Right atrium auricular region (tissue), 2 donors: ENCODE results near the gene MRPS18C. TPM values are rescaled to one million over a fixed set of nuclear protein-coding genes. Genes with fewer than 3 reads are reported as not detected.
"Not testable (repeated sequence)": the region's sequence is repeated elsewhere in the genome, so short reads cannot be mapped to it uniquely, and the experiment has no call there.

Experiments used
- DNase-seq: peaks from one replicate; pipeline ENCODE4 v3.0.0-alpha.2; 2019; ENCODE audit warnings: low spot score
- H3K27ac ChIP-seq, 2 donors: fragments of 200-600 bp; sonication (generic); 1 replicate in 1 of 2; 2 replicates in 1 of 2; pipeline ENCODE4 v1.5.1; 2016 to 2019
- H3K27me3 ChIP-seq, 2 donors: fragments of 200-600 bp; sonication (generic); one replicate each; pipeline versions ENCODE4 v1.5.1 to v1.6.0; 2017 to 2019
- H3K36me3 ChIP-seq: fragments of 200-600 bp; sonication (generic); one replicate; pipeline ENCODE4 v1.5.1; 2016
- H3K4me1 ChIP-seq, 2 donors: fragments of 200-600 bp; sonication (generic); one replicate each; pipeline versions ENCODE4 v1.5.1 to v1.6.0; 2017 to 2019
- H3K4me3 ChIP-seq, 2 donors: fragments of 200-600 bp; sonication (generic); 1 replicate in 1 of 2; 2 replicates in 1 of 2; pipeline ENCODE4 v1.5.1; 2017 to 2019; ENCODE audit warnings: mild to moderate bottlenecking in 1 of 2, moderate library complexity in 1 of 2
- H3K9me3 ChIP-seq, 2 donors: fragments of 200-600 bp; sonication (generic); one replicate each; pipeline ENCODE4 v1.5.1; 2019
- CTCF ChIP-seq, 2 donors: fragments of 200-600 bp; sonication (generic); IDR thresholded peaks; one replicate each; pipeline ENCODE4 v1.5.1; 2019; ENCODE audit warnings: antibody characterized with exemption in 2 of 2
- total RNA-seq, 2 donors: library from RNA; depleted of rRNA; stranded (reverse); fragments of >200 nt; gene quantifications; one replicate each; pipeline ENCODE4 v1.1.0, GENCODE V29; 2016

MRPS18C gene
- total RNA-seq, 2 donors from 2014 or later: 23.9 to 28.8 TPM

DNA sequence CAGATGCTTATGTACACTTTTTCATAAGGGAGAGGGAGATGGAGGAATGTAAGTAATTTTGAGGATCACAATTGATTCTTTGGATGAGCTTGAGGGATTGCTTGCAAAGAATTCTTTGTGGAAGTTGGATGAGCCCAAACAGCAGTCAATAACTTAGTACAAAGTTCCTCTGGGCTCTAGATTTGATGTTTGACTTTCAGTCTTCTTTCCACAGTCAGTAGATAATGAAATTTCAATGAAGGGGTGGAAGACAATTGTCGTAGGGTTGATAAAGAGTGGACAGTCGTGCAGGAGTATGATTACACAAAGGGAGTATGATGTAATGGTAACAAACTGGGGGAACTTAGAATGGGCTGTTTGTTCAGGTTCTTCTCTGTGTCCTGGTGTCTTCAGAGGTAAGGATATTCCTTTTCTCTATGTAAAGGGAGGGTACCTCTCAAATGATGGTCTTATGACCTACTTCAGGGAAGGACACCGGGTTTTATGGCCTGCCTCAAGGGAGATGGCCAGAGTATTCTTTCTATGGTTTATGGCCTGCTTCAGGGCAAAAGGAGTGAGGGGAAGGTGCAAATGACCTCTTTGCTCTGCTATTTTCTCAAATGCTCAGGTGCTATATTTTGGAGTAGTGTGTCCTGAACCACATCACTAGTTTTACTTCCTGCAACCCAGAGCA lies 30.7 kb downstream of the MRPS18C start:
- Histone ChIP-seq H3K36me3 (no peaks in the 10 kb centered on the region), H3K9me3 (no peaks in the 10 kb centered on the region), H3K4me3 (no peak overlapping the region), H3K27me3 (no peaks in the 10 kb centered on the region), H3K4me1 (peaks cover 0 to 13% of the 10 kb centered on the region in 2 donors), H3K27ac (no peak overlapping the region)
- DNase-seq: no peak
- TF ChIP-seq CTCF (IDR thresholded peaks at IDR 0.05): no peak

DNA sequence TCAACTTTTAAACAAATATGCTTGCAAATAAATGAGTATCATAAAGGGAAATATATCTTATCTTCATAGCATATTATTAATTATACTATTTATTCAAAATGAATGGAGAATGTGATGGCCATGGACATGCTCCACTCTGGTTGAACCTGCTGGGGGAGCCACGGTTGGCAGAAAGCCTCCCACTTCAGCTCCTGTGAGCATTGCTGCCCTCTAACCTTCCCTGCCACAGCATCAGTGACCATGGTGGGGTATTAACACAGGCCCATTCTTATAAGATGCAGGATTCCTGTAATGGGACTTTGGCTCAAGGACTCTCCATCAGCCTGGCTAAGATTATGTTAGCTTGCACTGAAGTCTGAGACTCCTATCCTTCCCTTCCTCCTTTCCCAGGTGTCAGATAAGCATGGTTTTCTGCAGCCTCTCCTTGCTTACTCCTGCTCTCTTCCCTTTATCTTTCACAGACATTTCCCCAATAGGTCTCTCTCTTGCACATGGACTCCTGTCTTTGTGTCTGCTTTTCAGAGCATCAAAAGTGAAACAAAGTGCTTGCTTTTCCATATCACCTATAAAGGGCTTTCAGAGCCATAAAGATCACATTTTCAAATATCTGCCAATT lies 34.0 kb downstream of the MRPS18C start:
- TF ChIP-seq CTCF (IDR thresholded peaks at IDR 0.05): no peak
- no peak for DNase-seq
- Histone ChIP-seq H3K4me3 (no peak overlapping the region), H3K27ac (no peak overlapping the region), H3K27me3 (no peaks in the 10 kb centered on the region), H3K4me1 (peaks cover 0 to 6% of the 10 kb centered on the region in 2 donors), H3K36me3 (no peaks in the 10 kb centered on the region), H3K9me3 (no peaks in the 10 kb centered on the region)

DNA sequence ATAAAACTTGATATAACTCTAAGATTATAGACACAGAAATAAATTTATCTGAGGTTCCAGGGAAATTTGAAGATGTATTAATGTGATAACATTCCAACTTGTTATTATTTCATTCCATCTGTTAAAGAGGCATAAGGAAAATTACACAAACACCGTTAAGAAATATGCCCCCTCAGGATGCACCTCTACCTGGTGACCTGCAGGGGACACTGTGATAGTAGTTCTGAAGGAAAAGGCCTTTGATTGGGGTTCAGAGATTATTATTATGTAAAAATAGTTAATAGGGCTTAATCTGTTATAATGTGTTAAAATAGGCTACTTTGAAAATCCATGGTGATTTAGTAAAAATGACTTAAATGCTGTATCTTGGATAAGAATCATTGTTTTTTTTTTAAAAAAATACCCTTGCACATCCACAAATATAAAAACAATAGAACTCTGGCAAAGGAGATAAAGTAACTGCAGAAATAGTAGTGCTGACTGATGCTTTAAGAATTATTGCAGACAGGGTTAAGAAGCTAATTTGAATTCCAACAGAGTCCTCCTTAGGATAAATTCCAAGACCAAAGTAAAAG lies 35.1 kb downstream of the MRPS18C start:
- DNase-seq: no peak
- peak; percentile 48 to 65 for TF ChIP-seq CTCF (IDR thresholded peaks at IDR 0.05)

DNA sequence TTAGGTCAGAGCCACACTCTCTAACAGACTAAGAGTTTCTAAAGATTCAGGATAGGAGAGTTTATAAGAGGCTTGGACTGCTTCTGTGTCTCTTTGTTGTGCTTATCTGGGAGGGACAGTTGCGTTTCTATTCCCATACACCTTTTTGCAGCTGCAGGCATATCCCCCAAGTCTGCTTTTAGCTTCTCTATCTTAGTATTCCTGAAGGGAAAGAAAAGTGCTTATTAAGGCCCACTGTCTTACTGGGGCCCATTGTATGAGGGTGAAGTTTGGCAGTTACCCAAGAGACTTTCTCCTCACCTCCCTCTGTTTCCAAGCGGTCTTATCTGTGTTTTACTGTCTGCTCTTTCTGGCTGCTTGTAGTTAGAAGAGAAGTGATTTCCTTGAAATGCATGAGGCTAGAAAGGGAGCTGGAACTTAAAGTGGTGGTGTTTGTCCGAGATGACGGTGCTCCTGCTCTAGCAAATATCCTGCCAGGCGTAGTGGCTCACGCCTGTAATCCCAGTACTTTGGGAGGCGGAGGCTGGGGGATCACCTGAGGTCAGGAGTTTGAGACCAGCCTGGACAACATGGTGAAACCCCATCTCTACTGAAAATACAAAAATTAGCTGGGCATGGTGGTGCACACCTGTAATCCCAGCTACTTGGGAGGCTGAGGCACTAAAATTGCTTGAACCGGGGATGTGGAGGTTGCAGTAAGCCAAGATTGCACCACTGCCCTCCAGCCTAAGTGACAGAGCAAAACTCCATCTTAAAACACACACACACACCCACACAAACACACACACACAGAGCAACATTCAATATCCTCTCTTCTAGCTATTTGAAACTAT lies 40.4 kb downstream of the MRPS18C start:
- not testable (repeated sequence) for H3K27me3 ChIP-seq, H3K9me3 ChIP-seq, H3K4me1 ChIP-seq, H3K27ac ChIP-seq, DNase-seq, H3K4me3 ChIP-seq, H3K36me3 ChIP-seq

More for the DNA sequence above, 35.1 kb downstream of the MRPS18C start:
- Histone ChIP-seq H3K36me3 (no peaks in the 10 kb centered on the region), H3K4me1 (no peaks in the 10 kb centered on the region), H3K27ac (no peak overlapping the region), H3K27me3 (no peaks in the 10 kb centered on the region), H3K4me3 (no peak overlapping the region), H3K9me3 (no peaks in the 10 kb centered on the region)

DNA sequence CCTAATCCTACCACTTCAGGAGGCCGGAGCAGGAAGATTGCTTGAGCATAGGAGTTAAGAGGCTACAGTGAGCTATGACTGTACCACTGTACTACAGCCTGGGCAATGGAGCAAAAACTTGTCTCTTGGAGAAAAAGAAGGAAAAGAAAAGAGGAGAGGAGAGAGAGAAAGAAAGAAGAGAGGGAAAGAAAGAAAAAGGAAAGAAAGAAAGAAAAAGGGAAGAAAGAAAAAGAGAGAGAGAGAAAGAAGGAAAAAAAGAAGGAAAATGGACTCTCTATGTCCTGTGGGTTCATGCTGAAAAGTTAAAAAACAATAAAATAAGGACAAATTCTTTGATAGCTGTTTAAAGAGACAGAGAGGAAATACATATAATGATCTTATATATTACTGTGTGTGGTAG lies 42.3 kb downstream of the MRPS18C start:
- Histone ChIP-seq H3K9me3 (no peaks in the 10 kb centered on the region), H3K27ac (no peak overlapping the region), H3K4me1 (no peaks in the 10 kb centered on the region), H3K27me3 (no peaks in the 10 kb centered on the region), H3K4me3 (no peak overlapping the region), H3K36me3 (no peaks in the 10 kb centered on the region)
- no peak for DNase-seq
- TF ChIP-seq CTCF (IDR thresholded peaks at IDR 0.05): no peak

DNA sequence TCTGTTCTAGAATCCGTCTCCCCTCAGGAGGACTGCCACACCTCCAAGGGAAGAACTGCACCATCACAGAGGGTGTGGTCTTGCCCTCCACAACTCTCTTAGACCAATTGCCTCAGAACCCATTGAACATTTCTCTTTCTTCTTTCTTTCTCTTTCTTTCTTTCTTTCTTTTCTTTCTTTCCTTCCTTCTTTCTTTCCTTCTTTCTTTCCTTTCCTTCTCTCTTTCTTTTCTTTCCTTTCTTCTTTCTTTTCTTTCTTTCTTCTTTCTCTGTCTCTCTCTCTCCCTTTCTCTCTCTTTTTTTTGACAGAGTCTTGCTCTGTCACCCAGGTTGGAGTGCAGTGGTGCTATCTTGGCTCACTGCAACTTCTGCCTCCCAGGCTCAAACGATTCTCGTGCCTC lies 45.8 kb downstream of the MRPS18C start:
- H3K9me3 ChIP-seq, H3K36me3 ChIP-seq, H3K27me3 ChIP-seq, H3K4me1 ChIP-seq, H3K4me3 ChIP-seq, DNase-seq, H3K27ac ChIP-seq: not testable (repeated sequence)
